Transverse colon (tissue), 4 donors: ENCODE results near the gene PHAF1.

Experiments
- EP300 ChIP-seq: sonication (generic); formaldehyde crosslinking; IDR thresholded peaks from one replicate; pipeline ENCODE4 v1.6.1; 2017; ENCODE audit warnings: antibody characterized with exemption, low read depth
- POLR2A ChIP-seq: fragments of 450-650 bp; IDR thresholded peaks from one replicate; pipeline ENCODE4 v1.6.1; 2016; ENCODE audit warnings: antibody characterized with exemption, mild to moderate bottlenecking, moderate library complexity
- POLR2AphosphoS5 ChIP-seq, 3 donors: sonication (generic); formaldehyde crosslinking; IDR thresholded peaks; one replicate each; pipeline ENCODE4 v1.6.1; 2016; ENCODE audit warnings: antibody characterized with exemption in 3 of 3
- TF ChIP-seq, protein P1 (sequence below), 5 experiments: fragments of 200-600 bp in 3 of 5; fragments of 450-650 bp in 2 of 5; sonication (generic) in 3 of 5; IDR thresholded peaks; 1 replicate in 2 of 5; 2 replicates in 3 of 5; pipeline ENCODE4 v1.5.1; 2016 to 2017; ENCODE audit warnings: antibody characterized with exemption in 5 of 5, inconsistent platforms in 3 of 5, mild to moderate bottlenecking in 2 of 5, moderate library complexity in 1 of 5

DNA sequence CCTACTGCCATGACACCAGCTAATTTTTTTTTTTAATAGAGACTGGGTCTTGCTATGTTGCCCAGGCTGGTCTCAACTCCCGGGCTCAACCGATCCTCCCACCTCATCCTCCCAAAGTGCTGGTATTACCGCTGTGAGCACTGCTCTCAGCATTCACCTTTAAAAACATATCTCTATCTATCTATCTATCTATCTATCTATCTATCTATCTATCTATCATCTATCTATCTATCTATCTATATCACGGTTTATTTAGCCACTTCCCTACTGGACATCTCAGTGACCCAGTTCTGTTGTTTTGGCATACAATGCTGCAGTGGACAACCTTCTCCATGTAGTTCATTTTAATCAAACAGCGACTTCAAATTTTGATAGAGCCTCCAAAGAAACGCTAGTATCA lies 1.3 kb upstream of the PHAF1 start:
- TF ChIP-seq, protein P1, sequence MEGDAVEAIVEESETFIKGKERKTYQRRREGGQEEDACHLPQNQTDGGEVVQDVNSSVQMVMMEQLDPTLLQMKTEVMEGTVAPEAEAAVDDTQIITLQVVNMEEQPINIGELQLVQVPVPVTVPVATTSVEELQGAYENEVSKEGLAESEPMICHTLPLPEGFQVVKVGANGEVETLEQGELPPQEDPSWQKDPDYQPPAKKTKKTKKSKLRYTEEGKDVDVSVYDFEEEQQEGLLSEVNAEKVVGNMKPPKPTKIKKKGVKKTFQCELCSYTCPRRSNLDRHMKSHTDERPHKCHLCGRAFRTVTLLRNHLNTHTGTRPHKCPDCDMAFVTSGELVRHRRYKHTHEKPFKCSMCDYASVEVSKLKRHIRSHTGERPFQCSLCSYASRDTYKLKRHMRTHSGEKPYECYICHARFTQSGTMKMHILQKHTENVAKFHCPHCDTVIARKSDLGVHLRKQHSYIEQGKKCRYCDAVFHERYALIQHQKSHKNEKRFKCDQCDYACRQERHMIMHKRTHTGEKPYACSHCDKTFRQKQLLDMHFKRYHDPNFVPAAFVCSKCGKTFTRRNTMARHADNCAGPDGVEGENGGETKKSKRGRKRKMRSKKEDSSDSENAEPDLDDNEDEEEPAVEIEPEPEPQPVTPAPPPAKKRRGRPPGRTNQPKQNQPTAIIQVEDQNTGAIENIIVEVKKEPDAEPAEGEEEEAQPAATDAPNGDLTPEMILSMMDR (IDR thresholded peaks at IDR 0.05): no peak
- TF ChIP-seq POLR2AphosphoS5 (IDR thresholded peaks at IDR 0.05) (no peak), EP300 (no peak), POLR2A (no peak)
